ENCODE measurements around the gene INPP4B. TPM values are rescaled to one million over a fixed set of nuclear protein-coding genes. Genes with fewer than 3 reads are reported as not detected.

INPP4B gene
- total and polyA plus RNA-seq, 2 of the 4 experiments (the other 2 are of a cell fraction): 1.8 to 14.0 TPM

- no peak overlapping the region for H2AFZ ChIP-seq (replicated peaks; ENCODE audit: low read length, poor library complexity)
- no peak overlapping the region for H4K5ac ChIP-seq (ENCODE audit: low read depth, low read length)
- DNase-seq (no peak), ATAC-seq (ENCODE audit: low read depth) (no peak)
- no peak overlapping the region for H2BK120ac ChIP-seq (ENCODE audit: low read depth, low read length)
- CTCF ChIA-PET: no interaction called here
- H4K8ac ChIP-seq (ENCODE audit: low read depth in 2 of 2, low read length in 2 of 2): no peak overlapping the region
- BruUV-seq (replicated peaks): no TSS peak
- H4K20me1 ChIP-seq (ENCODE audit: insufficient read depth, low read length): no peaks in the 10 kb centered on the region
- no peak overlapping the region for H3K4me2 ChIP-seq (ENCODE audit: low read depth, low read length)
- H2BK5ac ChIP-seq (ENCODE audit: low read depth, low read length, poor library complexity, severe bottlenecking): no peak overlapping the region
- H3K27ac ChIP-seq (ENCODE audit: insufficient read depth, low read length): no peak overlapping the region
- H3K79me1 ChIP-seq (ENCODE audit: low read depth in 1 of 2, low read length in 2 of 2): no peaks in the 10 kb centered on the region
- no peak overlapping the region for H2BK20ac ChIP-seq (ENCODE audit: low read depth, low read length)
- H2BK15ac ChIP-seq (ENCODE audit: low read depth, low read length): no peak overlapping the region
- no peaks in the 10 kb centered on the region for H3K9me3 ChIP-seq (ENCODE audit: control insufficient read depth, insufficient read depth, low read length)
- H3K27me3 ChIP-seq (ENCODE audit: control insufficient read depth, insufficient read depth, low read length): no peaks in the 10 kb centered on the region
- H3K36me3 ChIP-seq (ENCODE audit: control insufficient read depth, insufficient read depth, low read length): no peaks in the 10 kb centered on the region
- in situ Hi-C loops (cut with MboI; ENCODE audit: low sequenced_read_pairs) (loop anchor here (25.0 kb wide), 1 partner anchor 764 kb away; no protein-coding TSS in a partner anchor), dilution Hi-C loops (cut with HindIII; ENCODE audit: low sequenced_read_pairs, unreplicated experiment) (no loop called here), intact Hi-C loops (cut with micrococcal nuclease) (no loop called here)
- H4K91ac ChIP-seq (ENCODE audit: insufficient read depth, low read depth, low read length): no peak overlapping the region
- H3K4me3 ChIP-seq (ENCODE audit: insufficient read depth, low read depth, low read length): no peak overlapping the region
- no peaks in the 10 kb centered on the region for H3K4me1 ChIP-seq (ENCODE audit: control insufficient read depth, insufficient read depth, low read length)
- no peak overlapping the region for H3K18ac ChIP-seq (ENCODE audit: low read depth, low read length)
- TF ChIP-seq, protein P1, sequence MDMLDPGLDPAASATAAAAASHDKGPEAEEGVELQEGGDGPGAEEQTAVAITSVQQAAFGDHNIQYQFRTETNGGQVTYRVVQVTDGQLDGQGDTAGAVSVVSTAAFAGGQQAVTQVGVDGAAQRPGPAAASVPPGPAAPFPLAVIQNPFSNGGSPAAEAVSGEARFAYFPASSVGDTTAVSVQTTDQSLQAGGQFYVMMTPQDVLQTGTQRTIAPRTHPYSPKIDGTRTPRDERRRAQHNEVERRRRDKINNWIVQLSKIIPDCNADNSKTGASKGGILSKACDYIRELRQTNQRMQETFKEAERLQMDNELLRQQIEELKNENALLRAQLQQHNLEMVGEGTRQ (IDR thresholded peaks at IDR 0.05; ENCODE audit: low read depth, low read length): no peak
- no peak for TF ChIP-seq MAFK (IDR thresholded peaks at IDR 0.05; ENCODE audit: low read depth, low read length)
- no peak for TF ChIP-seq POLR2A (IDR thresholded peaks at IDR 0.05; ENCODE audit: low read depth, low read length)
- TF ChIP-seq RFX5 (IDR thresholded peaks at IDR 0.05; ENCODE audit: low read depth, low read length): no peak
- no peak for TF ChIP-seq SMC3 (IDR thresholded peaks at IDR 0.05; ENCODE audit: low read depth, low read length)
- no peak for TF ChIP-seq CEBPB (IDR thresholded peaks at IDR 0.05; ENCODE audit: low read depth, low read length)
- no peak for TF ChIP-seq RAD21 (IDR thresholded peaks at IDR 0.05; ENCODE audit: low read length)
- TF ChIP-seq CTCF (conservative IDR thresholded peaks at IDR 0.05; ENCODE audit: low read depth, low read length): no peak
- no peak for TF ChIP-seq CHD1 (IDR thresholded peaks at IDR 0.05; ENCODE audit: low read depth, low read length)
- TF ChIP-seq MAZ (IDR thresholded peaks at IDR 0.05; ENCODE audit: borderline replicate concordance, low read depth, low read length): no peak
- TF ChIP-seq ELK1 (IDR thresholded peaks at IDR 0.05; ENCODE audit: borderline replicate concordance, low read depth, low read length): no peak
- no peak for TF ChIP-seq RCOR1 (IDR thresholded peaks at IDR 0.05; ENCODE audit: insufficient replicate concordance, low read length)
- no peak for TF ChIP-seq FOS (IDR thresholded peaks at IDR 0.05; ENCODE audit: low read depth, low read length)
- TF ChIP-seq BHLHE40 (IDR thresholded peaks at IDR 0.05; ENCODE audit: low read depth, low read length): no peak
- POLR2A ChIA-PET (ENCODE audit: unreplicated experiment): no interaction called here
- H3K9me1 ChIP-seq (ENCODE audit: insufficient read depth, low read length): no peaks in the 10 kb centered on the region
- H3K23ac ChIP-seq (ENCODE audit: low read depth, low read length): no peak overlapping the region
- no peak overlapping the region for H2AK5ac ChIP-seq (ENCODE audit: low read depth, low read length)
- no CpG with 5 or more reads among the region's 1 CpG for WGBS, 2 experiments (ENCODE audit: extremely low coverage in 2 of 2, insufficient read length in 1 of 2)
- no peak overlapping the region for H3K56ac ChIP-seq (ENCODE audit: extremely low read depth, insufficient read depth, low read length)
- H3K14ac ChIP-seq (replicated peaks; ENCODE audit: low read depth, low read length): no peak overlapping the region
- H3K4ac ChIP-seq (ENCODE audit: low read depth, low read length): no peak overlapping the region
- no peak overlapping the region for H3K9ac ChIP-seq (ENCODE audit: low read depth, low read length)
- no peak overlapping the region for H2AK9ac ChIP-seq (replicated peaks; ENCODE audit: low read depth, low read length, poor library complexity)
Measured at GRCh38 chr4:142101401-142101800, 744.7 kb downstream of the INPP4B start.
